ENCODE data around the gene NELL2.

NELL2 gene

GRCh38 chr12:44863867-44864266, 12.2 kb downstream of the NELL2 start:
- H3K4me3 ChIP-seq (ENCODE audit: low read depth, low read length): no peak overlapping the region
- no peak for TF ChIP-seq CTCF (IDR thresholded peaks at IDR 0.05; ENCODE audit: low read depth, low read length)

GRCh38 chr12:44859998-44860689, 16.0 kb downstream of the NELL2 start:
- TF ChIP-seq CTCF (IDR thresholded peaks at IDR 0.05; ENCODE audit: low read depth, low read length): no peak
- H3K4me3 ChIP-seq (ENCODE audit: low read depth, low read length): no peak overlapping the region

GRCh38 chr12:44858226-44858855, 17.8 kb downstream of the NELL2 start:
- no peak for TF ChIP-seq CTCF (IDR thresholded peaks at IDR 0.05; ENCODE audit: low read depth, low read length)

GRCh38 chr12:44852483-44852882, 23.6 kb downstream of the NELL2 start:
- H3K4me3 ChIP-seq (ENCODE audit: low read depth, low read length): no peak overlapping the region
- TF ChIP-seq CTCF (IDR thresholded peaks at IDR 0.05; ENCODE audit: low read depth, low read length): no peak

More at GRCh38 chr12:44858226-44858855, 17.8 kb downstream of the NELL2 start:
- no peak overlapping the region for H3K4me3 ChIP-seq (ENCODE audit: low read depth, low read length)

- no peak for TF ChIP-seq CTCF (IDR thresholded peaks at IDR 0.05; ENCODE audit: low read depth, low read length)
- no peak overlapping the region for H3K4me3 ChIP-seq (ENCODE audit: low read depth, low read length)
Observed at GRCh38 chr12:44851586-44851985, 24.5 kb downstream of the NELL2 start.

GRCh38 chr12:44848703-44849085, 27.4 kb downstream of the NELL2 start:
- no peak for TF ChIP-seq CTCF (IDR thresholded peaks at IDR 0.05; ENCODE audit: low read depth, low read length)
- no peak overlapping the region for H3K4me3 ChIP-seq (ENCODE audit: low read depth, low read length)

- no peak for TF ChIP-seq CTCF (IDR thresholded peaks at IDR 0.05; ENCODE audit: low read depth, low read length)
- no peak overlapping the region for H3K4me3 ChIP-seq (ENCODE audit: low read depth, low read length)
Observed at GRCh38 chr12:44847888-44848702, 28.0 kb downstream of the NELL2 start.
